ENCODE results near the gene PPP1R9A. TPM values are rescaled to one million over a fixed set of nuclear protein-coding genes. Genes with fewer than 3 reads are reported as not detected.
"Not testable (repeated sequence)": the region's sequence is repeated elsewhere in the genome, so short reads cannot be mapped to it uniquely, and the experiment has no call there.

The PPP1R9A gene
- total RNA-seq, 1 donor = under 0.01 TPM

DNA sequence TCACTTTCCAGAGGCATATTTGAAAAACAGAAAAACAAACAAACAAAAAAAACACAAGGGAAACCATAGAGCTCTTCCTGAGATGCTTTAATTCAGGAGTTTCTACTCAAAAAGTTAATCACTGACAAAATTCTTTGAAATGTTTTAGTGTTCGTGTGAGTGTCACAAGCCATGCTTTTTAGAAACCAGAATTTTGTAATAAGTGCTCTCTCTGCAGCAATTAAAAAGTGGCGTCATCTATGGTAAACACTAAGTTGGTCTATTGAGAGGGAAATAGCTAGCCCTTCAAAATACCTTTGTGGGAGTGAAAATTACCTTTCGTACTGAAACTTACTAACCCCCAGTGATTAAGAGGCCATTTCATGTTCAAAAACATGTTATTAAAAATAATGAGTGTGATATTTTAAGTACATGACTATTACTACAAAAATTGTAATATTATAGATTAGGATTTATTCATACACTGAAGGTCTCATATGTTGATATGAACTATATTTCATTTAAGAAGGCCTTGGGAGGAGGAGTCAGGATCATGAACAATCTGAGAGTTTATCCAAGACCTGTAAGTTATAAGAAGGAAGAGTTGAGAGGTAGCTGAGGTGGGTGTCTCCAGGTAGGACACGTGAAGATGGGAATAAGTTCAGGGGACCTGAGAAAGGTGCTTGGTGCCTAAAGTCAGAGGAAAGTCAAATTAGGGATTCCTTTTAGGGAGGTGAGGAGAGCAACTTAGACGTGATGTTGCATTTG is 94.6 kb downstream of the PPP1R9A start:
- no peak overlapping the region for H3K4me3 ChIP-seq (ENCODE audit: low read depth, low read length)
- TF ChIP-seq, protein P1, sequence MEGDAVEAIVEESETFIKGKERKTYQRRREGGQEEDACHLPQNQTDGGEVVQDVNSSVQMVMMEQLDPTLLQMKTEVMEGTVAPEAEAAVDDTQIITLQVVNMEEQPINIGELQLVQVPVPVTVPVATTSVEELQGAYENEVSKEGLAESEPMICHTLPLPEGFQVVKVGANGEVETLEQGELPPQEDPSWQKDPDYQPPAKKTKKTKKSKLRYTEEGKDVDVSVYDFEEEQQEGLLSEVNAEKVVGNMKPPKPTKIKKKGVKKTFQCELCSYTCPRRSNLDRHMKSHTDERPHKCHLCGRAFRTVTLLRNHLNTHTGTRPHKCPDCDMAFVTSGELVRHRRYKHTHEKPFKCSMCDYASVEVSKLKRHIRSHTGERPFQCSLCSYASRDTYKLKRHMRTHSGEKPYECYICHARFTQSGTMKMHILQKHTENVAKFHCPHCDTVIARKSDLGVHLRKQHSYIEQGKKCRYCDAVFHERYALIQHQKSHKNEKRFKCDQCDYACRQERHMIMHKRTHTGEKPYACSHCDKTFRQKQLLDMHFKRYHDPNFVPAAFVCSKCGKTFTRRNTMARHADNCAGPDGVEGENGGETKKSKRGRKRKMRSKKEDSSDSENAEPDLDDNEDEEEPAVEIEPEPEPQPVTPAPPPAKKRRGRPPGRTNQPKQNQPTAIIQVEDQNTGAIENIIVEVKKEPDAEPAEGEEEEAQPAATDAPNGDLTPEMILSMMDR (IDR thresholded peaks at IDR 0.05; ENCODE audit: insufficient read depth, low read depth, low read length) = no peak
- no peak for DNase-seq (ENCODE audit: low read depth)

DNA sequence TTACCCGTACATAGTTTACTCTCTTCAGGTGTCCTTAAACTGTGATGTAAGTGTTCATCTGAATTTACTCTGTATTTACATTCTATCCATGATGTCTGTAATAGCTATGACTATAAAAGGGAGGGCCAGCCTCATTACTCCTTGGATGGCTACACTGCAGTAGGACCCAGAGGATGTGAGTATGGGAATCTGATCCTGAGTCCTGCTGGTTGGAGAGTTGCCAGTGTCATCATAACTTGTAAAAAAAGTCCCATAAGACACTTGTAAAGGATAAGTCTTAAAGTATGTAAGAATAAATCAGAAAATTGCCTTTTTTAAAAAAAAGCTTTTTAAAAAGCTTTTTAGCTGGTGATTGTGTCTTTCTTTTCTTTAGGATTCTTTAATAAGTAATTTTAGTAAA is 95.4 kb downstream of the PPP1R9A start:
- H3K4me3 ChIP-seq (ENCODE audit: low read depth, low read length) = no peak overlapping the region
- no peak for DNase-seq (ENCODE audit: low read depth)
- TF ChIP-seq, protein P1 (IDR thresholded peaks at IDR 0.05; ENCODE audit: insufficient read depth, low read depth, low read length) = no peak

DNA sequence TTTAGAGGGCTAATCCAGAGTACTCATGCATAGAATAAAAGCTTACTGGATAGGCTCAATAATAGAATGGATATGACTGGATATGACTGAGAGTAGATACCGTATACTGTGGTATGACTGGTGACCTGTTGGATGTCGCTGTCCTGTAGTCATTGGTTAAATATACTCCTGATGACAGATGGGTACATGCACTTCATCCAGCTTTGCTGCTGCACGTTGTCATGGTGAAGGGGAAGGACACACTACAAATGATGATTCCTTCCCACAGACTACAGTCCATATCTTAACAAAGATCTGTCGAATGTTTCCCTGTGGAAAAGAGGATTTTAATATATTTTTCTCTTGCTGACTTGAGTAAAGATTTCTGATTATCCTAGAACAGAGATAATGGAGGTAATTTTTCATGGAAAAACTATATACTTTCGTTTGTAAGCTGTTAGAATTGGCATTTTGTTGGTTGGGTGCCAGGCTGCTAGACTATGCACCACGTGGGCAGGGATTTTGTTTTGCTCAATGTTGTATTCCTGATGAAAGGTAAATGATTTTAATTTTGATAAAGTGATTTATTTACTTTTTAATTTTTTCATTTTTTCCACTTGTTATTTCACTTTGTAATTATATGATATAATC is 97.3 kb downstream of the PPP1R9A start:
- no peak for DNase-seq (ENCODE audit: low read depth)
- TF ChIP-seq, protein P1 (IDR thresholded peaks at IDR 0.05; ENCODE audit: insufficient read depth, low read depth, low read length) = no peak
- no peak overlapping the region for H3K4me3 ChIP-seq (ENCODE audit: low read depth, low read length)

DNA sequence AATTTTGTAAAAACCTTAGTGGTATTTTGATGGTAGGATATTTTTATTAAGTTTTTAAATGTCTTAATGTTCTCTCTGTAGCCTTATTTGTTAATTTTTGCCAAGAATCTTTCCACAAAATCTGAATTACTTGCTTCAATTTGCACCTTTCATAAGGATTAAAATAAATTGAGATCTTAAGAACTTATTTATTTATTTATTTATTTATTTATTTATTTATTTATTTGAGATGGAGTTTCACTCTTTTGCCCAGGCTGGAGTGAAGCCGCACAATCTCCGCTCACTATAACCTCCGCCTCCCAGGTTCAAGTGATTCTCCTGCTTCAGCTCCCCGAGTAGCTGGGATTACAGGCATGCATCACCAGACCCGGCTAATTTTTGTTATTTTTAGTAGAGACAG is 98.6 kb downstream of the PPP1R9A start:
- TF ChIP-seq, protein P1 (IDR thresholded peaks at IDR 0.05; ENCODE audit: insufficient read depth, low read depth, low read length) = no peak
- no peak overlapping the region for H3K4me3 ChIP-seq (ENCODE audit: low read depth, low read length)
- no peak for DNase-seq (ENCODE audit: low read depth)

DNA sequence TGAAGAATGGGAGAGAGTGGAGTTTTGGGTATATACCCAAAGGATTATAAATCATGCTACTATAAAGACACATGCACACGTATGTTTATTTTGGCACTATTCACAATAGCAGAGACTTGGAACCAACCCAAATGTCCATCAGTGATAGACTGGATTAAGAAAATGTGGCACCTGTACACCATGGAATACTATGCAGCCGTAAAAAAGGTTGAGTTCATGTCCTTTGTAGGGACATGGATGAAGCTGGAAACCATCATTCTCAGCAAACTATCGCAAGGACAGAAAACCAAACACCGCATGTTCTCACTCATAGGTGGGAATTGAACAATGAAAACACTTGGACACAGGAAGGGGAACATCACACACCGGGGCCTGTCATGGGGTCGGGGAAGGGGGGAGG is 101.4 kb downstream of the PPP1R9A start:
- not testable (repeated sequence) for H3K4me3 ChIP-seq (ENCODE audit: low read depth, low read length); DNase-seq (ENCODE audit: low read depth)

DNA sequence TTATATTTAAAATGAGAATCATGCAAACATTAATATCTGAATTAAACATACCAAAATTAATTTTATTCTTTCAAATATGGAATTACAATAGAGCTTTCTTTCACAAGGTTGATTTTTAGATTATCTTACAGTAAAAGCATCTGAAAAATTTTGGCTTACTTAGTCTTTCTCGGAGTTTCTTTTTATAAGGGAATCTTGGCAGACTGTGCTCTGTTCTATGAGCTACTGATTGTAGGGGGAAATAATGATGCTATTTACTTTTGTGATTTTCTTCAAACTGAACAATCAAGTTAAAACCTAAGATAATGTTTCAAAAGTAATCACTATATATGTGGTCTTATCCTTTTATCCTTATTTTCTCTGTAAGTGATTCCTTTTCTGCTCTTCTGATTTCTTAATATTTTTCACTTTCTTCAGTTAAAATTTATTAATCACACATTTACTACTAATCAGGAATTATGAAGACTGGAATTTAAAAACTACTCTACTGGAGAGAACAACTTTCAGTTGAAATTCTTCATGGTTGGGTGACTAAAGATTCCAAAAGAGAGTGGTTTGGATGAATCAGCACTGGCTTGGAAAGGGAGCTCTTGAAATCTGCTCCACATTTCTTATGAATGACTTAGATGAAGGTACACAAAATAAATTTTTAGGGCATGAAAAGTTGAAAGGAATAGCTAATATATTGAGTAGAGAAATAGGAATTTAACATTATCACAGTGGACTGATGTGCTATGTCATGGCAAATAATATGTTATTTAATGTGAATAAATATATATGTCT is 103.9 kb downstream of the PPP1R9A start:
- TF ChIP-seq, protein P1 (IDR thresholded peaks at IDR 0.05; ENCODE audit: insufficient read depth, low read depth, low read length) = no peak
- H3K4me3 ChIP-seq (ENCODE audit: low read depth, low read length) = no peak overlapping the region
- DNase-seq (ENCODE audit: low read depth) = no peak

DNA sequence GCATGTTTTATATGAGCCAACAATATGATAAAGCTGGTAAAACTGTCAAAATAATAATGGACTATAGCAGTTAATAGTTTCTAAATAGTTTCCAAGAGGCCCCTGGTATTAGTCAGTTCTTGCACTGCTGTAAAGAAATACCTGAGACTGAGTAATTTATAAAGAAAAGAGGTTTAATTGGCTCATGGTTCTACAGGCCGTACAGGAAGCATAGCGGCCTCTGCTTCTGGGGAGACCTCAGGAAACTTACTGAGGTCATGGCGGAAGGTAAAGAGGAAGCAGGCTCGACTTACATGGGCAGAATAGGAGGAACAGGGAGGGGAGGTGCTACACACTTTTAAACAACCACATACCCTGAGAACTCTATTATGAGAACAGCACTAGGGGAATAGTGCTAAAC is 104.6 kb downstream of the PPP1R9A start:
- no peak overlapping the region for H3K4me3 ChIP-seq (ENCODE audit: low read depth, low read length)
- no peak for DNase-seq (ENCODE audit: low read depth)
- TF ChIP-seq, protein P1 (IDR thresholded peaks at IDR 0.05; ENCODE audit: insufficient read depth, low read depth, low read length) = no peak

All from fibroblast of villous mesenchyme (primary cell).